ENCODE results near the gene CALN1. TPM values are rescaled to one million over a fixed set of nuclear protein-coding genes. Genes with fewer than 3 reads are reported as not detected.

The CALN1 gene
- polyA plus RNA-seq, 1 donor (not counting 4 experiments of a cell fraction or from before 2014, with no cell fraction given): not detected

DNA sequence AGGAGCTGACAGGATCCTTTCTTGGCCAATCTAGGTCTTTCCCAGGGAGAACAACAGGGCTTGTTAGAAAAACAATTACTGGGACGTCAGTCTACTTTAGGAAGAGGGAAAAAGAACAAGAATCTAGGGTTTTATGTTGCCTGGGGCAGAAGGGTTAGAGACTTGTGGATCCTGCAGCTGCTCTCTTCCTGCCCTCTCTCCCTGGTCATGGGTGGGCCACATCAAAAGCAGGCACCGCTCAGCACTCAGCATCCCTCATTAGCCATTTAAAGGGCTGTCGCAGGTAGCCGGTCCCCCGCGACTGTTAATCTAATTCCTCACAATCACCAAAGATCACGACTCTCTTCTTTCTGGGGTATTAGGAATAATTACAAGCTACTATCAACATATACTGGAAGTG is 631.9 kb downstream of the CALN1 start:
- Histone ChIP-seq H2AFZ (ENCODE audit: control insufficient read depth, low read length) (no peak overlapping the region), H3K79me2 (ENCODE audit: control insufficient read depth, insufficient read depth, low read length) (no peaks in the 10 kb centered on the region), H3K9me3 (ENCODE audit: control insufficient read depth, low read depth, low read length) (no peaks in the 10 kb centered on the region), H3K4me3 (ENCODE audit: control insufficient read depth in 2 of 3, extremely low read depth in 1 of 3, insufficient read depth in 2 of 3, low read depth in 1 of 3, low read length in 3 of 3) (no peak overlapping the region), H3K4me1 (ENCODE audit: control insufficient read depth, extremely low read depth, insufficient read depth, low read length) (no peaks in the 10 kb centered on the region), H3K4me2 (ENCODE audit: control insufficient read depth, extremely low read depth, insufficient read depth, low read depth, low read length) (no peak overlapping the region), H4K20me1 (ENCODE audit: control insufficient read depth, extremely low read depth, insufficient read depth, low read length) (no peaks in the 10 kb centered on the region), H3K27me3 (ENCODE audit: control insufficient read depth, extremely low read depth, insufficient read depth, low read length) (no peaks in the 10 kb centered on the region), H3K36me3 (ENCODE audit: control insufficient read depth in 2 of 2, extremely low read depth in 1 of 2, insufficient read depth in 2 of 2, low read length in 2 of 2) (no peaks in the 10 kb centered on the region), H3K9me1 (ENCODE audit: control insufficient read depth, extremely low read depth, insufficient read depth, low read length) (no peaks in the 10 kb centered on the region), H3K9ac (ENCODE audit: control insufficient read depth, extremely low read depth, insufficient read depth, low read length) (no peak overlapping the region), H3K27ac (ENCODE audit: control insufficient read depth, insufficient read depth, low read length) (no peak overlapping the region)
- dilution Hi-C loops (cut with MboI; ENCODE audit: extremely low pct_ligation_motif_present, low sequenced_read_pairs): no loop called here
- TF ChIP-seq, protein P1, sequence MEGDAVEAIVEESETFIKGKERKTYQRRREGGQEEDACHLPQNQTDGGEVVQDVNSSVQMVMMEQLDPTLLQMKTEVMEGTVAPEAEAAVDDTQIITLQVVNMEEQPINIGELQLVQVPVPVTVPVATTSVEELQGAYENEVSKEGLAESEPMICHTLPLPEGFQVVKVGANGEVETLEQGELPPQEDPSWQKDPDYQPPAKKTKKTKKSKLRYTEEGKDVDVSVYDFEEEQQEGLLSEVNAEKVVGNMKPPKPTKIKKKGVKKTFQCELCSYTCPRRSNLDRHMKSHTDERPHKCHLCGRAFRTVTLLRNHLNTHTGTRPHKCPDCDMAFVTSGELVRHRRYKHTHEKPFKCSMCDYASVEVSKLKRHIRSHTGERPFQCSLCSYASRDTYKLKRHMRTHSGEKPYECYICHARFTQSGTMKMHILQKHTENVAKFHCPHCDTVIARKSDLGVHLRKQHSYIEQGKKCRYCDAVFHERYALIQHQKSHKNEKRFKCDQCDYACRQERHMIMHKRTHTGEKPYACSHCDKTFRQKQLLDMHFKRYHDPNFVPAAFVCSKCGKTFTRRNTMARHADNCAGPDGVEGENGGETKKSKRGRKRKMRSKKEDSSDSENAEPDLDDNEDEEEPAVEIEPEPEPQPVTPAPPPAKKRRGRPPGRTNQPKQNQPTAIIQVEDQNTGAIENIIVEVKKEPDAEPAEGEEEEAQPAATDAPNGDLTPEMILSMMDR (optimal IDR thresholded peaks at IDR 0.05 in 1 of 3, IDR thresholded peaks at IDR 0.05 in 1 of 3, conservative IDR thresholded peaks at IDR 0.05 in 1 of 3; ENCODE audit: extremely low read depth in 1 of 3, insufficient read depth in 2 of 3, low read length in 3 of 3): no peak
- no peak for TF ChIP-seq EZH2 (IDR thresholded peaks at IDR 0.05; ENCODE audit: low read length)
- DNase-seq (ENCODE audit: low read depth, low spot score): no peak
- no peak for FAIRE-seq

GRCh38 chr7:71777278-71777677 is 634.9 kb downstream of the CALN1 start:
- Histone ChIP-seq H4K20me1 (ENCODE audit: control insufficient read depth, extremely low read depth, insufficient read depth, low read length) (no peaks in the 10 kb centered on the region), H3K4me2 (ENCODE audit: control insufficient read depth, extremely low read depth, insufficient read depth, low read depth, low read length) (no peak overlapping the region), H3K4me1 (ENCODE audit: control insufficient read depth, extremely low read depth, insufficient read depth, low read length) (no peaks in the 10 kb centered on the region), H3K9ac (ENCODE audit: control insufficient read depth, extremely low read depth, insufficient read depth, low read length) (no peak overlapping the region), H3K36me3 (ENCODE audit: control insufficient read depth in 2 of 2, extremely low read depth in 1 of 2, insufficient read depth in 2 of 2, low read length in 2 of 2) (no peaks in the 10 kb centered on the region), H2AFZ (ENCODE audit: control insufficient read depth, low read length) (no peak overlapping the region), H3K79me2 (ENCODE audit: control insufficient read depth, insufficient read depth, low read length) (no peaks in the 10 kb centered on the region), H3K9me3 (ENCODE audit: control insufficient read depth, low read depth, low read length) (no peaks in the 10 kb centered on the region), H3K27ac (ENCODE audit: control insufficient read depth, insufficient read depth, low read length) (no peak overlapping the region), H3K27me3 (ENCODE audit: control insufficient read depth, extremely low read depth, insufficient read depth, low read length) (no peaks in the 10 kb centered on the region), H3K9me1 (ENCODE audit: control insufficient read depth, extremely low read depth, insufficient read depth, low read length) (no peaks in the 10 kb centered on the region), H3K4me3 (ENCODE audit: control insufficient read depth in 2 of 3, extremely low read depth in 1 of 3, insufficient read depth in 2 of 3, low read depth in 1 of 3, low read length in 3 of 3) (no peak overlapping the region)
- TF ChIP-seq, protein P1 (optimal IDR thresholded peaks at IDR 0.05 in 1 of 3, IDR thresholded peaks at IDR 0.05 in 1 of 3, conservative IDR thresholded peaks at IDR 0.05 in 1 of 3; ENCODE audit: extremely low read depth in 1 of 3, insufficient read depth in 2 of 3, low read length in 3 of 3): no peak
- TF ChIP-seq EZH2 (IDR thresholded peaks at IDR 0.05; ENCODE audit: low read length): no peak
- FAIRE-seq (no peak), DNase-seq (ENCODE audit: low read depth, low spot score) (no peak)
- dilution Hi-C loops (cut with MboI; ENCODE audit: extremely low pct_ligation_motif_present, low sequenced_read_pairs): no loop called here
